HepG2 (cell line): Measurements from ENCODE around the gene RNF125. TPM values are rescaled to one million over a fixed set of nuclear protein-coding genes. Genes with fewer than 3 reads are reported as not detected.

Experiments
- BCL3 ChIP-seq: sonication (generic); formaldehyde crosslinking; IDR thresholded peaks from 2 replicates; pipeline ENCODE4 v1.5.1; 2020; ENCODE audit warnings: mild to moderate bottlenecking, missing genetic modification reagents, moderate library complexity
- GATAD1 ChIP-seq: IDR thresholded peaks from 2 replicates; pipeline ENCODE4 v1.6.1; 2016; ENCODE audit warnings: missing genetic modification reagents, missing compliant biosample characterization
- GMEB2 ChIP-seq: IDR thresholded peaks from 2 replicates; pipeline ENCODE4 v1.6.1; 2016; ENCODE audit warnings: missing biosample characterization, missing genetic modification reagents, low read depth
- KAT2B ChIP-seq: fragments of 150-350 bp; IDR thresholded peaks from 2 replicates; pipeline ENCODE4 v1.6.1; 2014; ENCODE audit warnings: low read depth, low read length, borderline replicate concordance
- MBD4 ChIP-seq: IDR thresholded peaks from 2 replicates; pipeline ENCODE4 v1.6.1; 2012; ENCODE audit warnings: low read length, inconsistent platforms, borderline replicate concordance
- MXD1 ChIP-seq: sonication (generic); formaldehyde crosslinking; IDR thresholded peaks from 2 replicates; pipeline ENCODE4 v1.4.0; 2020; ENCODE audit warnings: mild to moderate bottlenecking, missing genetic modification reagents
- NR0B2 ChIP-seq: sonication (generic); formaldehyde crosslinking; IDR thresholded peaks from 2 replicates; pipeline ENCODE4 v1.4.0; 2020; ENCODE audit warnings: mild to moderate bottlenecking, missing genetic modification reagents
- TGIF2 ChIP-seq: IDR thresholded peaks from 2 replicates; pipeline ENCODE4 v1.6.1; 2016; ENCODE audit warnings: control low read depth, missing compliant biosample characterization
- ZFY ChIP-seq: sonication (generic); formaldehyde crosslinking; IDR thresholded peaks from 2 replicates; pipeline ENCODE4 v1.4.0; 2020; ENCODE audit warnings: missing genetic modification reagents
- ZNF280B ChIP-seq: sonication (generic); formaldehyde crosslinking; IDR thresholded peaks from 2 replicates; pipeline ENCODE4 v1.5.0; 2020; ENCODE audit warnings: missing genetic modification reagents, mild to moderate bottlenecking, borderline replicate concordance
- ZNF280D ChIP-seq: sonication (generic); formaldehyde crosslinking; IDR thresholded peaks from 2 replicates; pipeline ENCODE4 v1.5.1; 2020; ENCODE audit warnings: mild to moderate bottlenecking, missing genetic modification reagents
- ZNF329 ChIP-seq: sonication (generic); formaldehyde crosslinking; IDR thresholded peaks from 2 replicates; pipeline ENCODE4 v1.9.0; 2021; ENCODE audit warnings: low read depth, mild to moderate bottlenecking, missing genetic modification reagents
- ZNF468 ChIP-seq: sonication (generic); formaldehyde crosslinking; IDR thresholded peaks from 2 replicates; pipeline ENCODE4 v1.8.0; 2022; ENCODE audit warnings: mild to moderate bottlenecking, moderate library complexity, missing genetic modification reagents
- ZNF563 ChIP-seq: sonication (generic); formaldehyde crosslinking; IDR thresholded peaks from 2 replicates; pipeline ENCODE4 v1.8.0; 2022; ENCODE audit warnings: mild to moderate bottlenecking, moderate library complexity, missing genetic modification reagents
- ZNF788 ChIP-seq: sonication (generic); formaldehyde crosslinking; IDR thresholded peaks from 2 replicates; pipeline ENCODE4 v1.5.0; 2020; ENCODE audit warnings: mild to moderate bottlenecking, missing genetic modification reagents, borderline replicate concordance
- polyA plus RNA-seq, 8 experiments: library from polyadenylated mRNA; depleted of rRNA in 3 of 8; stranded (reverse) in 7 of 8; unstranded in 1 of 8; fragments of >200 nt; fragmentation: Illumina TruSeq in 4 of 8; extraction: Trizol in 4 of 8; gene quantifications; 2 replicates each; pipeline versions ENCODE4 v1.2.1 to v1.2.3, GENCODE V29; 2011 to 2016; ENCODE audit warnings: low read depth in 4 of 8, missing spikeins in 1 of 8, mixed read lengths in 1 of 8; ENCODE audit not compliant: insufficient read depth in 1 of 8
- total RNA-seq, 5 experiments: library from RNA; depleted of rRNA; stranded (reverse); fragments of >200 nt; fragmentation: Illumina TruSeq; extraction: Trizol; gene quantifications; 2 replicates each; pipeline ENCODE4 v1.2.3, GENCODE V29; 2016; ENCODE audit warnings: low read depth in 1 of 5
- TF ChIP-seq, protein P1 (sequence below): fragments of 450-650 bp; IDR thresholded peaks from 2 replicates; pipeline ENCODE4 v1.6.1; 2017
- TF ChIP-seq, protein P2 (sequence below), 2 experiments: fragments of 450-650 bp in 1 of 2; sonication (generic) in 1 of 2; formaldehyde crosslinking; IDR thresholded peaks; 2 replicates each; pipeline versions ENCODE4 v1.5.0 to v1.8.0; 2020 to 2022; ENCODE audit warnings: mild to moderate bottlenecking in 1 of 2, missing genetic modification reagents in 1 of 2

RNF125 gene
- total and polyA plus RNA-seq, 2 of the 13 experiments (the other 11 are each of a cell fraction or from before 2014, with no cell fraction given): 0.58 to 1.8 TPM

DNA sequence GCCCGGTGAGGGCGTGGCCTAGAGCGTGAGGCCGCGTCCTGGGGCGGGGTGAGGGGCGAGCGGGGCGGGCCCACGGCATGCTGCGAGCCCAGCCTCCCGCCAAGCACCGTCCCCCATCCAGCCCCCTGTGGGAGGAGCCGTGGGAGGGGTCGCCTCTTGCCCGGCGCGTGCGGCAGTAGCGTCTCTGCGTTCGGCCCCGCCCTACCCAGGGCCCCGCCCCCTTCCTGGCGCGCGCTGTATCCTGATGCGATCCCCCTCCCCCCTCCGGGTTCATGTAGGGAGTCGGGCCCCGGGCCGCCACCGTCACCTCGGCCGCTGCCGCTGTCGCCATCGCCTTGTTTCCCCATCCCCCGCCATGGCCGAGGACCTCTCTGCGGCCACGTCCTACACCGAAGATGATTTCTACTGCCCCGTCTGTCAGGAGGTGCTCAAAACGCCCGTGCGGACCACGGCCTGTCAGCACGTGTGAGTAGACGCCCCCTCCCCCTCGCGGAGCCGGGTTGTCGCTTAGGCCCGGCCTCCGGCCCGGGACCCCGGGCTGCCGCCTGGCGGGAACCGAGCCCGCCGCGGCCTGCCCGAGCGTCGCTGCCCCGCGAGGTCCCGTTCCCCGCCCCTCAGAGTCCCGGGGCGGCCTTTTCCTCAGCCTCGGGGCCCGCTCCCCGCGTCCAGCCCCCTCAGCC is 73.9 kb downstream of the RNF125 start (continued):
- peak; percentile 43; the same call in 1 of the 2 replicates for TF ChIP-seq ZNF280B
- no peak for TF ChIP-seq GATAD1 (CRISPR knock-in tag)
- TF ChIP-seq KAT2B: no peak
- TF ChIP-seq ZNF280D: no peak
- 0 out of 2 replicates have a peak, but pooled peaks have one; percentile 41 for TF ChIP-seq ZNF468 (CRISPR knock-in tag)
- peak; percentile 89 for TF ChIP-seq TGIF2 (CRISPR knock-in tag)
- TF ChIP-seq, protein P1, sequence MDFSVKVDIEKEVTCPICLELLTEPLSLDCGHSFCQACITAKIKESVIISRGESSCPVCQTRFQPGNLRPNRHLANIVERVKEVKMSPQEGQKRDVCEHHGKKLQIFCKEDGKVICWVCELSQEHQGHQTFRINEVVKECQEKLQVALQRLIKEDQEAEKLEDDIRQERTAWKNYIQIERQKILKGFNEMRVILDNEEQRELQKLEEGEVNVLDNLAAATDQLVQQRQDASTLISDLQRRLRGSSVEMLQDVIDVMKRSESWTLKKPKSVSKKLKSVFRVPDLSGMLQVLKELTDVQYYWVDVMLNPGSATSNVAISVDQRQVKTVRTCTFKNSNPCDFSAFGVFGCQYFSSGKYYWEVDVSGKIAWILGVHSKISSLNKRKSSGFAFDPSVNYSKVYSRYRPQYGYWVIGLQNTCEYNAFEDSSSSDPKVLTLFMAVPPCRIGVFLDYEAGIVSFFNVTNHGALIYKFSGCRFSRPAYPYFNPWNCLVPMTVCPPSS: no peak
- TF ChIP-seq ZNF563 (CRISPR knock-in tag): peak; percentile 57; the same call in 1 of the 2 replicates
- TF ChIP-seq, protein P2, sequence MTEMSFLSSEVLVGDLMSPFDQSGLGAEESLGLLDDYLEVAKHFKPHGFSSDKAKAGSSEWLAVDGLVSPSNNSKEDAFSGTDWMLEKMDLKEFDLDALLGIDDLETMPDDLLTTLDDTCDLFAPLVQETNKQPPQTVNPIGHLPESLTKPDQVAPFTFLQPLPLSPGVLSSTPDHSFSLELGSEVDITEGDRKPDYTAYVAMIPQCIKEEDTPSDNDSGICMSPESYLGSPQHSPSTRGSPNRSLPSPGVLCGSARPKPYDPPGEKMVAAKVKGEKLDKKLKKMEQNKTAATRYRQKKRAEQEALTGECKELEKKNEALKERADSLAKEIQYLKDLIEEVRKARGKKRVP (CRISPR knock-in tag; IDR thresholded peaks at IDR 0.05): 0 out of 4 replicates have a peak, but pooled peaks of 1 of the 2 experiments have one; percentile 19
- TF ChIP-seq MBD4: no peak
- peak; percentile 48 for TF ChIP-seq MXD1 (CRISPR knock-in tag)
- peak; percentile 86 for TF ChIP-seq NR0B2 (CRISPR knock-in tag)
- TF ChIP-seq ZFY (CRISPR knock-in tag): peak; percentile 92
- peak; percentile 57 for TF ChIP-seq ZNF788
- TF ChIP-seq ZNF329: no peak
- TF ChIP-seq GMEB2: no peak
- TF ChIP-seq BCL3 (CRISPR knock-in tag): no peak; the same call in 1 of the 2 replicates
